Activated gamma-delta T cell (primary cell): Measurements from ENCODE around the gene CALN1.
"Not testable (repeated sequence)": the region's sequence is repeated elsewhere in the genome, so short reads cannot be mapped to it uniquely, and the experiment has no call there.

Experiments
- DNase-seq: peaks from one replicate; lab custom pipeline; 2025; lab: John Stamatoyannopoulos, UW

Gene CALN1

DNA sequence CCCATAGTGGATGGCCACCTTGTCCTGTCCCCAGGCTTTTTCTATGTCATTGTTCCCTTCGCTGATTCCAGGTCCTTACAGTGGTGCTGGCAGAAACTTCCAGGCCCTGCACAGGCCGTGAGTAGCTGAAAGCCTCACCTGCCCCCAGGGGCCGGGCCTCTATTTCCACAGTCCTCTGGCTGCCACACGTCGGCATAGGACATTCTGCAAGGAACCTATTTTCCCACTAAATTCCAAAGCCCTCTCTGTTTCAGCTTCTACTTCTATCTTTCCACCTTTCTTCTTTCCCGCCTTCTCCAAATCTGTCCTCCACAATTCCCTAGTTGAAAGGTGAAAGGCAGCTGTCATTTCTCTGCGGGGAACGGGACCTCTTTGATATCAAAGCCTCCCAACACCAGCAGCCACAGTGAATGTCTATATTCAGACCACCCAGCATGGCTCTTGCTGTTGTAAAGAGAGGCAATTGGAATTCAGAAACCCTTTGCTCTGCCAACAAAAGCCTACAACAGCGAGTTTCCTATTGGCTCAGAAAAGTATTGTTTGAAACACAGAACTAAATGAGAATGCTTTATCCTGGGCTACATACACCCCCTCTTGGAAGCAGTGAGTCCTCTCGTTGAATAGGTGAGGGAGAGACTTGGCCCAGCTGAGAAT lies 672.5 kb downstream of the CALN1 start:
- no peak for DNase-seq

GRCh38 chr7:71737931-71738540 lies 674.1 kb downstream of the CALN1 start:
- DNase-seq, result not testable (repeated sequence)

DNA sequence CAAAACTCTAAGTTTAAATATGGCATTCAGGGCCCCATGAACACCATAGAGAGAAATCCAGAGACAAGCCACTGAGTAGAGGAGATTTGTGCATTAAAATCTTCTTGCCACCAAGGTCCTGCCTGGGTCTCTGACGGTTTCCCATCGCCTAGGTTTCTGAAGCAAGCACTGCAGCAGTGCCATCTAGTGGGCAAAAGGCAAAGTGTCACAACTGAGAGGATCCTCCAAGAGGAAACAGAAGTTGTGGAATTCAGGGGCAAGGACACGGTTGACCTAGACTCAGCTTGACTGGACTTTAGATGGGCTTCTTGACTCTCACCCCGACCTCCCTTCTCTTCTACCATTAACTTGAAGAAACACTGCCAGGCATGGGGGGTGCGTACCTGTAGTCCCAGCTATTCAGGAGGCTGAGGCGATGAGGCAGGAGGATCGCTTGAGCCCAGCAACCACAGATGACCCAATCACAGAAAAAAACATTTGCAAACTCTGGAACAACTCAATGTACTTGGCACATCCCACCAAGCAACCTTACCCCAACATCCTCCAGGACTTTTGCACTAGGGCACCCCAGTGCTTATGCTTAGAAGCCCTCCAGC lies 676.1 kb downstream of the CALN1 start:
- DNase-seq, result no peak

DNA sequence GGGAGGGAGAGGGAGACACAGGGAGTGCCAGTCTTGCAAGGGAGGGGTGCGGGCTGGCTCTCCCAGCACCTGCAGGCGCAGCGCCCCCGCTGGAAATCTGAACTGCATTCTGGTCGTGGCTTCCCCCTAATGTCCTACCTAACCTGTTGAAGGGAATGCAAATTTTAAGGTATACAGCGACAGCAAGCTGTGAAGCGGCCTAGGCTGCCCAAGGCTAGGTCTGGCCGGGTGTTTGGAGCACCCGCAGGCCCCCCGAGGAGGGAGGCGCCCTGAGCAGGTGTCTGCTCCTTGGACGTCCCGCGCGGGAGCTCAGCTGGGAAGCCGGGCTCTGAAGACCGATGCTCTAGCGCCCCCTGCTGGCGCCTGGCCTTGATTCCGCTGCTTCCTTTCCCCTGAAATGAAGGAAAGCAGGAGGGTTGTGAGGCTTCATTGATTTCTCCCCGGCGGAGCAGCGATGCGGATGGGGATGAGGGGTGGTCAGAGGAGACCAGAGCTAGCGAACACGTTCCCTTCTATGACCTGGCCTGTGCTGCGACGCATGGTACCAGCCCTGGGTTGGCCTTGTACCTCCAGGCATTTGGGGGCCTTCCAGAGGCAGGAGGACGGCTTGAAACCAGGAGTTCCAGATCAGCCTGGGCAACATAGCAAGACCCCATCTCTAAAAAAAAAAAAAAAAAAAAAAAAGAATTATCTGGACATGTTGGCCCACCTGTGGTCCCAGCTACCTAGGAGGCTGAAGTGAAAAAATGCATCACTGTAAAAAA lies 678.8 kb downstream of the CALN1 start:
- DNase-seq, result no peak

DNA sequence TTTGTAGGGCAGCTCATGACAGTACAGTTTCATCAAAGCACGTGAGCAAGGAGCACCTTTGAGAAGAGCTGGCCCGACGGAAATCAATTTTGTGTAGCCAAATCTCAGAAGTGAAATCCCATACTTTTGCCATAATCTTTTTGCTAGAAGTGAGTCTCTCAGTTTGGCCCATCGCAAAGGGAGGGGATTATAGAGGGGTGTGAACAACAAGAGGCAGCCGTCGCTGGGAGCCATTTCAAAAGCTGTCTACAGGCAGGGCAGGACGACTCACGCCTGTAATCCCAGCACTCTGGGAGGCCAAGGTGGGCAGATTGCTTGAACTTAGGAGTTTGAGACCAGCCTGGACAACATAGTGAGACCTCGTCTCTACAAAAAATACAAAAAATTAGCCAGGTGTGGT lies 680.4 kb downstream of the CALN1 start:
- no peak for DNase-seq
